Left lung (tissue), 10 donors: ENCODE data around the gene SSX2IP. TPM values are rescaled to one million over a fixed set of nuclear protein-coding genes. Genes with fewer than 3 reads are reported as not detected.

Experiments
- ATAC-seq: fragments of 200-7000 bp; cut with Tn5 transposase; one replicate; pipeline ENCODE4 v1.9.1; 2020; ENCODE audit warnings: moderate library complexity
- DNase-seq, 4 donors: peaks; one replicate each; pipeline ENCODE4 v3.0.0-alpha.2; 2013 to 2020
- H3K27ac ChIP-seq, 2 donors: fragments of 200-600 bp; sonication (generic) in 1 of 2; one replicate each; pipeline versions ENCODE4 v1.5.0 to v1.8.0; 2020 to 2021
- H3K27me3 ChIP-seq, 2 donors: fragments of 200-600 bp; sonication (generic) in 1 of 2; one replicate each; pipeline versions ENCODE4 v1.5.0 to v1.8.0; 2020 to 2021
- H3K36me3 ChIP-seq, 2 donors: fragments of 200-600 bp; sonication (generic) in 1 of 2; one replicate each; pipeline versions ENCODE4 v1.5.0 to v1.8.0; 2020 to 2021
- H3K4me1 ChIP-seq, 2 donors: fragments of 200-600 bp; one replicate each; pipeline ENCODE4 v1.8.0; 2021
- H3K4me3 ChIP-seq, 2 donors: fragments of 200-600 bp; sonication (generic) in 1 of 2; one replicate each; pipeline versions ENCODE4 v1.5.0 to v1.8.0; 2020 to 2021; ENCODE audit warnings: mild to moderate bottlenecking in 1 of 2
- H3K9me3 ChIP-seq, 2 donors: fragments of 200-600 bp; sonication (generic) in 1 of 2; one replicate each; pipeline versions ENCODE4 v1.5.0 to v1.8.0; 2020 to 2021
- CTCF ChIP-seq, 2 donors: fragments of 200-600 bp; sonication (generic) in 1 of 2; IDR thresholded peaks; one replicate each; pipeline versions ENCODE4 v1.5.0 to v1.8.0; 2021; ENCODE audit warnings: antibody characterized with exemption in 2 of 2
- intact Hi-C, 2 donors: fragments of 100-400 bp; cut with DNase I; formaldehyde crosslinking; loops; one replicate each; pipeline versions ENCODE4 v1.11.2 to v1.14.2; 2022
- polyA plus RNA-seq, 6 donors: library from polyadenylated mRNA; unstranded; fragments of 120-200 nt; gene quantifications; one replicate each; pipeline ENCODE4 v1.2.1, GENCODE V29; 2013; ENCODE audit not compliant: insufficient read length in 6 of 6
- total RNA-seq, 2 donors: library from RNA; stranded (reverse); fragmentation: NEBNext Ultra II Directional; extraction: Animal tissue kit (Norgen Biotek cat#: 25700); gene quantifications; one replicate each; pipeline ENCODE4 v1.2.1, GENCODE V29; 2021
- donor health status: DM: no; HTN: yes; CAD: no.
- donor health status: DM: no; HTN: no; CAD: no.

The SSX2IP gene
- total and polyA plus RNA-seq, 8 donors, result 10.1 to 20.2 (median 17.8) TPM

- Histone ChIP-seq H3K27me3 (no peaks in the 10 kb centered on the region), H3K36me3 (no peaks in the 10 kb centered on the region), H3K4me1 (no peaks in the 10 kb centered on the region), H3K9me3 (no peaks in the 10 kb centered on the region), H3K27ac (peak overlapping the region in 1 of 2 donors; percentile 22), H3K4me3 (no peak overlapping the region)
- DNase-seq (no peak), ATAC-seq (peak; percentile 14)
- intact Hi-C loops, result no loop called here
- TF ChIP-seq CTCF (IDR thresholded peaks at IDR 0.05), result no peak
Observed at GRCh38 chr1:84720221-84720780, 30.0 kb upstream of the SSX2IP start.

DNA sequence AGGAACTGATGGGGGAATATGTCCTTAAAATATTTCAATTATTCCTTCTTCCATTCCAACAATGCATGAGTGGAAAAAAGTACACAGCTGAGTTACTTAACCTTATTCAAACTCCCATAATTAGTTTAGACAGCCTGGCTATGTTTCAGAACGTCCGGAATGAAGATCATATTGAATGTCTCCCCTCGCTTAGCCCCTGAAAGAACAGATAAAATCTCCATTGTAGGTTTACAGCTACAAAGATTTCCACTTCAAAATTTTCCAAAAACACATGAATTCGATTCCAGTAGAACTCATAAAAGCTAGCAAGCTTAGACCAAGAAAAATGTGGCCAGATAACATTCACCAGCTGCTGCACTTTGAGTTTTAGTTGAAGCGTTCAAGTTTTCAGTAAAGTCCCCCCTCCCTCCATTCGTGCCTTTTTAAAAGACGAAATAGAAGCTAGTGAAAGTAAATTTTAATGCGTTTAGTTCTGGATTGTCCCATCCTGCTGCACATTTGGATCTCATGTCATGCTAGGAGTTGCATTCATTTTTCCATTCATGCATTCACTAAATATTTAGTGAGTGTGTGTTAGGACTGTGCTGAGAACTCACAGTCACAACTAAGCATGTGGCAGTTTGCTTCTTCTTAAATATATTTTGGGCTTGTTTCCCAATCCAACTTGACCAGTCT lies 29.4 kb upstream of the SSX2IP start:
- peak; percentile 44 for ATAC-seq
- Histone ChIP-seq H3K27ac (peak overlapping the region in 1 of 2 donors; percentile 54), H3K4me3 (no peak overlapping the region), H3K27me3 (no peaks in the 10 kb centered on the region), H3K9me3 (no peaks in the 10 kb centered on the region), H3K36me3 (no peaks in the 10 kb centered on the region), H3K4me1 (no peaks in the 10 kb centered on the region)
- peak in 2 of 4 donors; percentile 42 to 51 for DNase-seq
- TF ChIP-seq CTCF (IDR thresholded peaks at IDR 0.05), result no peak
- intact Hi-C loops, result no loop called here

DNA sequence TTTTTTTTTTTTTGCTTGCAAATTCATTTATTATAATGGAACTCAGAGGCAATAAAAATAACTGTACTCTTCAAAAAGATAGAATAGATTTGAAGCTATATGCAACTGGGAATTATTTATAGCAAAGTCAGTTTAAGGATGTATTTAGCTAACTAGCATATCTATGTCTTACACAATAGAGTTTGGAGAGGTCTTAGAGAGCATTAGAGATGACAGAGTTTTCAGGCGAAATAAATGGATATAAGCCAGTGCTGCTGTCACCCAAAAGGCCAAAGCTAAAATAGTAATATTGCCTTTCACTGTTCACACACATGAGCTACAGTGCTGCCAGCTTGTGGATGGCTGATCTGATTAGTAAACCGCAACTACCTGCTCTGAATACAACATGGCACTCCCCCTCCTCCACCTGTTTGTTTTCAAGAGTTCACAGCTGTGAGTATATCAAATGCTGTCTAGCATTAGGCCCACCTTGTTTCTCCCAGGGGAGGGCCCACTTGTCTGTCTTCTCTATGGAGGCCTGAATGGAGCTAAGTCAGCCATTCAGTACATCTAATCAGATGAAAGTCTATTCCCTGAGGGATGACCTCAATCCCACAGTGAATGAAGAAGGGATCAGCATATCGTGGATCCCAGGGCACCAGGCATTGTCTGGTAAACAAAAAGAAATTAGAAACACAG lies 25.2 kb upstream of the SSX2IP start:
- Histone ChIP-seq H3K4me1 (no peaks in the 10 kb centered on the region), H3K4me3 (no peak overlapping the region), H3K27me3 (no peaks in the 10 kb centered on the region), H3K36me3 (no peaks in the 10 kb centered on the region), H3K27ac (no peak overlapping the region), H3K9me3 (no peaks in the 10 kb centered on the region)
- TF ChIP-seq CTCF (IDR thresholded peaks at IDR 0.05), result no peak
- intact Hi-C loops, result no loop called here
- ATAC-seq (no peak), DNase-seq (no peak)

GRCh38 chr1:84712276-84712874 lies 22.1 kb upstream of the SSX2IP start:
- H3K9me3 ChIP-seq, result no peaks in the 10 kb centered on the region
- H3K27ac ChIP-seq, result no peak overlapping the region
- no peaks in the 10 kb centered on the region for H3K27me3 ChIP-seq
- intact Hi-C loops, result no loop called here
- H3K36me3 ChIP-seq, result no peaks in the 10 kb centered on the region
- DNase-seq (no peak), ATAC-seq (no peak)
- no peaks in the 10 kb centered on the region for H3K4me1 ChIP-seq
- TF ChIP-seq CTCF (IDR thresholded peaks at IDR 0.05), result no peak
- no peak overlapping the region for H3K4me3 ChIP-seq

DNA sequence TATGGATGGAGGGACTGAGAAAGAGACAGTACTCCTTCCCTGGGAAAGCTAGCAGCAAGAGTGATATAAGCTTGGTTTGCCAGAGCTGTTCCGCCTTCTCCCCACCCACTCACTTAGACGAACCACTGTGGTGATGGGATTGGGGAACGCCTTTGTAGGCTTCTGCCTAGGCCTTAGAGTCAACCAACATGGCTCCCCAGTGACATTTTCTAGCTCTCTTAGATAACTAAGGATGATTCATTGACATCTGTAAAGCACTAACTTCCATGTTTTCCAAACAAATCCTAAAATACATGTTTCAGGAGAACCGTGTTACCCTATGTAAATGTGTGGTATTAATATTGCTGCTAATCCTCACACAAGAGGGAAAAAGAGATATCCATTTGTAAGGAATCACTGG lies 21.6 kb upstream of the SSX2IP start:
- Histone ChIP-seq H3K9me3 (no peaks in the 10 kb centered on the region), H3K27me3 (no peaks in the 10 kb centered on the region), H3K36me3 (no peaks in the 10 kb centered on the region), H3K27ac (no peak overlapping the region), H3K4me3 (no peak overlapping the region), H3K4me1 (no peaks in the 10 kb centered on the region)
- no peak for ATAC-seq
- DNase-seq, result no peak
- intact Hi-C loops, result no loop called here
- TF ChIP-seq CTCF (IDR thresholded peaks at IDR 0.05), result no peak
